GM12872 (cell line): Measurements from ENCODE around the gene PDE6C.
A peak's percentile ranks its signal among the peaks of the same experiment; 100 is the strongest.

Experiments used
- CTCF ChIP-seq: IDR thresholded peaks from 3 replicates; pipeline ENCODE4 v1.5.1; 2011; ENCODE audit warnings: low read depth, mild to moderate bottlenecking, low read length, moderate library complexity; ENCODE audit not compliant: insufficient read depth

PDE6C gene

DNA sequence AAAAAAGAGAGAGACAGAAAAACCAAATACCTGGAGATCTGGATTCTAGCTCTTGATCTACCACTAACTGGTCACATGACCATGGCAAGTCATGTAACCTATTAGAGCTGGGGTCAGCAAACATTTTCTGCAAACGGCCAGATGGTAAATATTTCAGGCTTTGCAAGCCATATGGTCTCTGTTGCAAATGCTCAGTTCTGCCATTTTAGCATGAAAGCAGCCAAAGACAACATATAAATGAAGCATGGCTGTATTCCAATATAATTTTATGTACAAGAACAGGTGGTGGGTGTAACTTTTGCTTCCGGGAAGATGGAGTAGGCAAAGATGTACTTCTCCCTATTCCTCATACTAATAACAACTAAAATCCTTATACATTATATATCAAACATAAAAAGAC, 83.4 kb downstream of the PDE6C start:
- TF ChIP-seq CTCF, result no peak

DNA sequence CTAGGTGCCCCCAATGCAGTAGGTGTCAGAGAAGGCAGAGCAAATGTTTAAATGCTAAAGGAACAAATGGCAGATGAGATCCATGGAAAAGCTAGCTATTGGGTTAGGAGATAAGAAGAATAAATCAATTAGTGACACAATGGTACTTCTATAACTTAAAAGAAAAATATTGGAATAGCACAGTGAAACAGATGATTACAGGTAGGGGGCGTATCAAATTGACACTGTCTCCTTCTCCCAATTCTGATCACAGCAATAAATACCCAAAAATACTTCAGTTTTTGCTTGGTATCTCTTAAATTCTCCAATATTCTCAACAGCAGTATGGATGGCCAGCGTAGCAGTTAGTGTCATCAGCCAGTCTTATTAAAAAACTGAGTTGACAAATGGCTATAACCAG, 84.9 kb downstream of the PDE6C start:
- no peak for TF ChIP-seq CTCF

DNA sequence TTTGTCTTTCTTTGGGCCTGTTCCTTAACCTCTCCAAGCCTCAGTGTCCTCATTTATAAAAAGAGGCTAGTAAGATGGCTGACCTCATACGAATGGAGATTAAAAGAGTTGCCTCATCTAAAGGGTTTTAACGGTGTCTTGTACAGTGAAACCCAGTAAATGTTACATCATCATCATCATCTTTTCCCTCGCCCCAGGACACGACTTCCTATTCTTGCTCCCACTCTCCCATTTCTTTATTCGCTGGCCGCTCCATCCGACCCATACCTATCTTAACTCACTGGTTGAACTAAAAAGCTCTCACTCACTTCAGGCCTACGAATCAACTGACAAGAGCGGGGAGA, 89.5 kb downstream of the PDE6C start:
- TF ChIP-seq CTCF, result no peak

- peak; percentile 44; the same call in 2 of the 3 replicates for TF ChIP-seq CTCF
These were observed 90.1 kb downstream of the PDE6C start, which contains the start of gene FRA10AC1 for GRCh38 chr10:93702210-93703001. TSS of gene FRA10AC1 (minus strand) at chr10:93702592. CDS start at chr10:93700106, 2,486 bp downstream.

- TF ChIP-seq CTCF, result no peak
These were observed 90.7 kb downstream of the PDE6C start for GRCh38 chr10:93703066-93703465.

- TF ChIP-seq CTCF, result no peak
These were observed 91.5 kb downstream of the PDE6C start for GRCh38 chr10:93703841-93704240.

- no peak for TF ChIP-seq CTCF
These were observed 92.1 kb downstream of the PDE6C start for GRCh38 chr10:93704451-93704850.
